Keratinocyte (primary cell): Measurements from ENCODE around the gene STK40. TPM values are rescaled to one million over a fixed set of nuclear protein-coding genes. Genes with fewer than 3 reads are reported as not detected.

Experiments used
- DNase-seq: peaks from one replicate; pipeline ENCODE4 v3.0.0-alpha.2; 2011; ENCODE audit warnings: low read depth, missing footprints, low spot score
- FAIRE-seq: peaks from 2 replicates; lab custom pipeline; 2011; peaks lifted over from hg19 to GRCh38; lab: Jason Lieb, UNC
- H2AFZ ChIP-seq: 2 replicates; pipeline ENCODE4 v1.6.0; 2012; ENCODE audit warnings: low read length, control low read depth, inconsistent platforms; ENCODE audit not compliant: control insufficient read depth
- H3K27ac ChIP-seq: 2 replicates; pipeline ENCODE4 v1.5.1; 2011; ENCODE audit warnings: low read length; ENCODE audit not compliant: control insufficient read depth, insufficient read depth
- H3K27me3 ChIP-seq: 3 replicates; pipeline ENCODE4 v1.6.0; 2011; ENCODE audit warnings: low read length; ENCODE audit not compliant: control insufficient read depth, insufficient read depth; ENCODE audit errors: extremely low read depth
- H3K36me3 ChIP-seq, 2 experiments: 2 replicates in 1 of 2; 3 replicates in 1 of 2; pipeline ENCODE4 v1.5.1; 2011; ENCODE audit warnings: low read length in 2 of 2, mild to moderate bottlenecking in 1 of 2; ENCODE audit not compliant: control insufficient read depth in 2 of 2, insufficient read depth in 2 of 2; ENCODE audit errors: extremely low read depth in 1 of 2
- H3K4me1 ChIP-seq: 3 replicates; pipeline ENCODE4 v1.5.1; 2011; ENCODE audit warnings: low read length; ENCODE audit not compliant: control insufficient read depth, insufficient read depth; ENCODE audit errors: extremely low read depth
- H3K4me2 ChIP-seq: 3 replicates; pipeline ENCODE4 v1.6.0; 2011; ENCODE audit warnings: low read depth, low read length; ENCODE audit not compliant: control insufficient read depth, insufficient read depth; ENCODE audit errors: extremely low read depth
- H3K4me3 ChIP-seq, 3 experiments: fragments of 200-600 bp in 1 of 3; sonication (generic) in 1 of 3; 2 replicates in 2 of 3; 3 replicates in 1 of 3; pipeline ENCODE4 v1.5.1; 2011 to 2016; ENCODE audit warnings: low read length in 3 of 3, mild to moderate bottlenecking in 3 of 3, control low read depth in 2 of 3, inconsistent platforms in 1 of 3, low read depth in 1 of 3, mixed read lengths in 1 of 3, mixed run types in 1 of 3, moderate library complexity in 1 of 3; ENCODE audit not compliant: control insufficient read depth in 2 of 3, insufficient read depth in 2 of 3; ENCODE audit errors: extremely low read depth in 1 of 3
- H3K79me2 ChIP-seq: 2 replicates; pipeline ENCODE4 v1.6.0; 2012; ENCODE audit warnings: low read length; ENCODE audit not compliant: control insufficient read depth, insufficient read depth
- H3K9ac ChIP-seq: 3 replicates; pipeline ENCODE4 v1.6.0; 2011; ENCODE audit warnings: low read length; ENCODE audit not compliant: control insufficient read depth, insufficient read depth; ENCODE audit errors: extremely low read depth
- H3K9me1 ChIP-seq: 3 replicates; pipeline ENCODE4 v1.6.0; 2011; ENCODE audit warnings: low read length; ENCODE audit not compliant: control insufficient read depth, insufficient read depth; ENCODE audit errors: extremely low read depth
- H3K9me3 ChIP-seq: 2 replicates; pipeline ENCODE4 v1.5.1; 2012; ENCODE audit warnings: low read depth, low read length; ENCODE audit not compliant: control insufficient read depth
- H4K20me1 ChIP-seq: 3 replicates; pipeline ENCODE4 v1.6.0; 2011; ENCODE audit warnings: low read length; ENCODE audit not compliant: control insufficient read depth, insufficient read depth; ENCODE audit errors: extremely low read depth
- CTCF ChIP-seq, 3 experiments: IDR thresholded peaks in 1 of 3; conservative IDR thresholded peaks in 1 of 3; optimal IDR thresholded peaks in 1 of 3; 2 replicates in 2 of 3; 3 replicates in 1 of 3; pipeline versions ENCODE3 to v1.5.1; 2011; ENCODE audit warnings: low read length in 3 of 3, mild to moderate bottlenecking in 3 of 3, moderate library complexity in 2 of 3, control low read depth in 1 of 3, inconsistent platforms in 1 of 3; ENCODE audit not compliant: insufficient read depth in 2 of 3; ENCODE audit errors: extremely low read depth in 1 of 3
- EZH2 ChIP-seq: IDR thresholded peaks from one replicate; pipeline ENCODE4 v1.6.1; 2012; ENCODE audit warnings: inconsistent platforms, mild to moderate bottlenecking, low read length, moderate library complexity
- dilution Hi-C: fragments of 300-500 bp; cut with MboI; formaldehyde crosslinking; loops from one replicate; pipeline ENCODE4 v1.7.0; 2020; ENCODE audit warnings: low sequenced_read_pairs; ENCODE audit not compliant: extremely low pct_ligation_motif_present
- polyA plus RNA-seq, 5 experiments: library from polyadenylated mRNA; depleted of rRNA in 3 of 5; stranded (reverse) in 3 of 5; stranded (forward) in 1 of 5; unstranded in 1 of 5; fragments of >200 nt; gene quantifications; 1 replicate in 1 of 5; 2 replicates in 3 of 5; 3 replicates in 1 of 5; pipeline versions ENCODE4 v1.2.1 to v1.2.3, GENCODE V29; 2011 to 2012; ENCODE audit warnings: missing spikeins in 2 of 5, low read depth in 1 of 5, low replicate concordance in 1 of 5

STK40 gene
- polyA plus RNA-seq, 1 donor (not counting 4 experiments of a cell fraction or from before 2014, with no cell fraction given), result 10.4 TPM

- H3K27ac ChIP-seq, result peak overlapping the region; percentile 92
- H3K9ac ChIP-seq, result peak overlapping the region; percentile 67
- peaks cover 29% of the 10 kb centered on the region for H3K4me1 ChIP-seq
- DNase-seq (no peak), FAIRE-seq (no peak)
- H3K4me3 ChIP-seq, result no peak overlapping the region
- H4K20me1 ChIP-seq, result no peaks in the 10 kb centered on the region
- no peak overlapping the region for H2AFZ ChIP-seq
- dilution Hi-C loops, result no loop called here
- TF ChIP-seq EZH2, result no peak
- H3K36me3 ChIP-seq, result peaks cover 21 to 56% of the 10 kb centered on the region in 2 experiments
- H3K9me1 ChIP-seq, result no peaks in the 10 kb centered on the region
- H3K9me3 ChIP-seq, result no peaks in the 10 kb centered on the region
- no peaks in the 10 kb centered on the region for H3K27me3 ChIP-seq
- H3K79me2 ChIP-seq, result peaks cover 2% of the 10 kb centered on the region
- no peak overlapping the region for H3K4me2 ChIP-seq
Measured at GRCh38 chr1:36301220-36301619, 84.5 kb downstream of the STK40 start.

GRCh38 chr1:36300526-36300925 is 85.2 kb downstream of the STK40 start:
- TF ChIP-seq CTCF (optimal IDR thresholded peaks at IDR 0.05 in 1 of 3, IDR thresholded peaks at IDR 0.05 in 1 of 3, conservative IDR thresholded peaks at IDR 0.05 in 1 of 3; ENCODE audit: extremely low read depth in 1 of 3, insufficient read depth in 2 of 3, low read length in 3 of 3), result no peak
- TF ChIP-seq EZH2, result no peak
- Histone ChIP-seq H3K4me2 (peak overlapping the region; percentile 59), H3K27me3 (no peaks in the 10 kb centered on the region), H3K27ac (peak overlapping the region; percentile 92), H3K79me2 (peaks cover 2% of the 10 kb centered on the region), H3K9ac (peak overlapping the region; percentile 67), H3K9me1 (no peaks in the 10 kb centered on the region), H3K4me1 (peaks cover 22% of the 10 kb centered on the region), H3K4me3 (no peak overlapping the region), H4K20me1 (no peaks in the 10 kb centered on the region), H3K36me3 (peaks cover 21 to 53% of the 10 kb centered on the region in 2 experiments), H3K9me3 (no peaks in the 10 kb centered on the region), H2AFZ (no peak overlapping the region)
- dilution Hi-C loops, result no loop called here
- FAIRE-seq, result no peak
- peak; percentile 67 for DNase-seq

GRCh38 chr1:36298640-36299039 is 87.1 kb downstream of the STK40 start:
- H3K27ac ChIP-seq, result no peak overlapping the region

More at GRCh38 chr1:36298640-36299039, 87.1 kb downstream of the STK40 start:
- FAIRE-seq, result no peak
- no peaks in the 10 kb centered on the region for H3K27me3 ChIP-seq
- peaks cover 15% of the 10 kb centered on the region for H3K4me1 ChIP-seq
- no peaks in the 10 kb centered on the region for H3K9me3 ChIP-seq
- no peaks in the 10 kb centered on the region for H3K9me1 ChIP-seq
- dilution Hi-C loops, result no loop called here
- H3K79me2 ChIP-seq, result peaks cover 3% of the 10 kb centered on the region
- no peak overlapping the region for H2AFZ ChIP-seq
- no peak overlapping the region for H3K4me2 ChIP-seq
- H3K4me3 ChIP-seq, result no peak overlapping the region
- peaks cover 24 to 44% of the 10 kb centered on the region in 2 experiments for H3K36me3 ChIP-seq
- TF ChIP-seq EZH2, result no peak
- no peak for TF ChIP-seq CTCF (optimal IDR thresholded peaks at IDR 0.05 in 1 of 3, IDR thresholded peaks at IDR 0.05 in 1 of 3, conservative IDR thresholded peaks at IDR 0.05 in 1 of 3; ENCODE audit: extremely low read depth in 1 of 3, insufficient read depth in 2 of 3, low read length in 3 of 3)
- H3K9ac ChIP-seq, result no peak overlapping the region
- no peak for DNase-seq
- H4K20me1 ChIP-seq, result no peaks in the 10 kb centered on the region
